H9 (cell line): Measurements from ENCODE around the gene TIAM1. TPM values are rescaled to one million over a fixed set of nuclear protein-coding genes. Genes with fewer than 3 reads are reported as not detected.

Source experiments
- DNase-seq: peaks from one replicate; pipeline ENCODE4 v3.0.0-alpha.2; 2017
- H2AFZ ChIP-seq: one replicate; pipeline ENCODE4 v1.6.1; 2013; ENCODE audit warnings: mild to moderate bottlenecking, low read length, control low read depth, moderate library complexity
- H2AK5ac ChIP-seq: 2 replicates; pipeline ENCODE4 v1.6.1; 2013; ENCODE audit warnings: low read length, control low read depth, mixed read lengths; ENCODE audit not compliant: insufficient read length
- H2BK120ac ChIP-seq: one replicate; pipeline ENCODE4 v1.6.1; 2013; ENCODE audit warnings: low read depth, mild to moderate bottlenecking, low read length, control low read depth, inconsistent platforms; ENCODE audit not compliant: poor library complexity, severe bottlenecking
- H2BK12ac ChIP-seq: 2 replicates; pipeline ENCODE4 v1.6.1; 2013; ENCODE audit warnings: low read length, control low read depth, mixed read lengths, low read depth; ENCODE audit not compliant: insufficient read length
- H2BK15ac ChIP-seq: 2 replicates; pipeline ENCODE4 v1.6.1; 2013; ENCODE audit warnings: low read depth, low read length, control low read depth
- H2BK20ac ChIP-seq: one replicate; pipeline ENCODE4 v1.6.1; 2013; ENCODE audit warnings: low read depth, mild to moderate bottlenecking, low read length, control low read depth, inconsistent platforms; ENCODE audit not compliant: poor library complexity, severe bottlenecking
- H2BK5ac ChIP-seq: 2 replicates; pipeline ENCODE4 v1.6.1; 2013; ENCODE audit warnings: low read length, control low read depth, mixed read lengths; ENCODE audit not compliant: insufficient read length
- H3K14ac ChIP-seq: 2 replicates; pipeline ENCODE4 v1.6.1; 2013; ENCODE audit warnings: low read length, control low read depth; ENCODE audit not compliant: insufficient read depth
- H3K18ac ChIP-seq: 2 replicates; pipeline ENCODE4 v1.6.1; 2013; ENCODE audit warnings: low read depth, mild to moderate bottlenecking, mixed read lengths, low read length, control low read depth; ENCODE audit not compliant: insufficient read length
- H3K23ac ChIP-seq: 2 replicates; pipeline ENCODE4 v1.6.1; 2013; ENCODE audit warnings: low read length, control low read depth, mixed read lengths, low read depth; ENCODE audit not compliant: insufficient read length
- H3K23me2 ChIP-seq: 2 replicates; pipeline ENCODE4 v1.6.1; 2013; ENCODE audit warnings: low read depth, mild to moderate bottlenecking, mixed read lengths, low read length, control low read depth; ENCODE audit not compliant: insufficient read length, poor library complexity, severe bottlenecking
- H3K27ac ChIP-seq: 2 replicates; pipeline ENCODE4 v1.5.1; 2013; ENCODE audit warnings: low read length, control low read depth, mixed read lengths, low read depth; ENCODE audit not compliant: insufficient read length
- H3K27me3 ChIP-seq: 2 replicates; pipeline ENCODE4 v1.6.1; 2013; ENCODE audit warnings: low read length, control low read depth, inconsistent platforms; ENCODE audit not compliant: insufficient read depth
- H3K4ac ChIP-seq: 2 replicates; pipeline ENCODE4 v1.6.1; 2013; ENCODE audit warnings: low read depth, mild to moderate bottlenecking, control low read depth, inconsistent platforms, low read length, moderate library complexity
- H3K4me1 ChIP-seq: 2 replicates; pipeline ENCODE4 v1.6.1; 2013; ENCODE audit warnings: low read length, control low read depth, inconsistent platforms; ENCODE audit not compliant: insufficient read depth
- H3K4me2 ChIP-seq: 2 replicates; pipeline ENCODE4 v1.6.1; 2013; ENCODE audit warnings: low read length, control low read depth, mixed read lengths; ENCODE audit not compliant: insufficient read length, insufficient read depth
- H3K56ac ChIP-seq: 2 replicates; pipeline ENCODE4 v1.6.1; 2013; ENCODE audit warnings: low read depth, mild to moderate bottlenecking, mixed read lengths, low read length, control low read depth; ENCODE audit not compliant: insufficient read length
- H3K79me1 ChIP-seq: 2 replicates; pipeline ENCODE4 v1.6.1; 2013; ENCODE audit warnings: low read depth, mild to moderate bottlenecking, moderate library complexity, low read length, control low read depth, inconsistent platforms; ENCODE audit not compliant: insufficient read depth, poor library complexity, severe bottlenecking
- H3K79me2 ChIP-seq: 2 replicates; pipeline ENCODE4 v1.6.1; 2013; ENCODE audit warnings: low read length, control low read depth, inconsistent platforms; ENCODE audit not compliant: insufficient read depth
- H3K9ac ChIP-seq: 2 replicates; pipeline ENCODE4 v1.6.1; 2013; ENCODE audit warnings: low read length, control low read depth, mixed read lengths; ENCODE audit not compliant: insufficient read length; ENCODE audit errors: extremely low read depth
- H3K9me3 ChIP-seq: one replicate; pipeline ENCODE4 v1.6.1; 2013; ENCODE audit warnings: low read depth, low read length, inconsistent platforms; ENCODE audit not compliant: control insufficient read depth
- H3T11ph ChIP-seq: one replicate; pipeline ENCODE4 v1.6.1; 2013; ENCODE audit warnings: mild to moderate bottlenecking, low read length, control low read depth, inconsistent platforms
- H4K20me1 ChIP-seq: one replicate; pipeline ENCODE4 v1.6.1; 2013; ENCODE audit not compliant: control insufficient read depth, insufficient read length, insufficient read depth
- H4K5ac ChIP-seq: 2 replicates; pipeline ENCODE4 v1.6.1; 2013; ENCODE audit warnings: low read depth, mild to moderate bottlenecking, mixed read lengths, low read length, control low read depth; ENCODE audit not compliant: insufficient read length
- H4K8ac ChIP-seq: replicated peaks from 2 replicates; pipeline ENCODE4 v1.6.1; 2013; ENCODE audit warnings: low read length, control low read depth, mixed read lengths, low read depth; ENCODE audit not compliant: insufficient read length
- H4K91ac ChIP-seq: 2 replicates; pipeline ENCODE4 v1.6.1; 2013; ENCODE audit warnings: low read depth, mild to moderate bottlenecking, moderate library complexity, mixed read lengths, low read length, control low read depth; ENCODE audit not compliant: insufficient read length
- H3K27ac Mint-ChIP-seq, 3 experiments: 2 replicates in 2 of 3; 3 replicates in 1 of 3; pipeline ENCODE4 v1.8.0; 2020 to 2021; ENCODE audit warnings: mixed read lengths in 3 of 3, mild to moderate bottlenecking in 1 of 3, moderate library complexity in 1 of 3
- H3K27me3 Mint-ChIP-seq: 2 replicates; pipeline ENCODE4 v1.8.0; 2021; ENCODE audit warnings: low read depth, mild to moderate bottlenecking, moderate library complexity, mixed read lengths
- H3K36me3 Mint-ChIP-seq, 3 experiments: 2 replicates in 2 of 3; 3 replicates in 1 of 3; pipeline ENCODE4 v1.8.0; 2020 to 2021; ENCODE audit warnings: low read depth in 3 of 3, mixed read lengths in 3 of 3; ENCODE audit not compliant: insufficient read depth in 1 of 3
- H3K4me1 Mint-ChIP-seq, 2 experiments: 2 replicates each; pipeline ENCODE4 v1.8.0; 2020; ENCODE audit warnings: mixed read lengths in 2 of 2
- H3K4me3 Mint-ChIP-seq, 2 experiments: 2 replicates in 1 of 2; 3 replicates in 1 of 2; pipeline ENCODE4 v1.8.0; 2020 to 2021; ENCODE audit warnings: mild to moderate bottlenecking in 2 of 2, mixed read lengths in 2 of 2, moderate library complexity in 1 of 2
- H3K9me3 Mint-ChIP-seq, 2 experiments: 2 replicates in 1 of 2; 3 replicates in 1 of 2; pipeline ENCODE4 v1.8.0; 2020; ENCODE audit warnings: mild to moderate bottlenecking in 2 of 2, mixed read lengths in 2 of 2, moderate library complexity in 1 of 2
- CTCF ChIP-seq: fragments of 200-600 bp; sonication (generic); conservative IDR thresholded peaks from 3 replicates; pipeline ENCODE4 v1.8.0; 2021; ENCODE audit warnings: antibody characterized with exemption, mild to moderate bottlenecking
- WGBS: extraction: QIAGEN DNeasy Blood & Tissue Kit; methylation state at CpG from one replicate; pipeline ENCODE4 v1.1.7; 2013; ENCODE audit warnings: missing lambda C conversion rate, low lambda C conversion rate, mixed read lengths; ENCODE audit not compliant: insufficient read length; ENCODE audit errors: extremely low coverage; 5-methylcytosine and 5-hydroxymethylcytosine counted together
- total RNA-seq: library from RNA; stranded (reverse); gene quantifications from 2 replicates; pipeline ENCODE4 v1.2.1, GENCODE V29; 2021

TIAM1 gene
- total RNA-seq, 1 experiment from 2014 or later: 23.1 TPM

GRCh38 chr21:31368361-31368760 is 24.3 kb upstream of the TIAM1 start:
- H3K4me2 ChIP-seq: no peak overlapping the region
- Mint-ChIP-seq H3K4me1 (peaks cover 9 to 15% of the 10 kb centered on the region in 2 experiments), H3K9me3 (no peaks in the 10 kb centered on the region), H3K27ac (no peak overlapping the region), H3K4me3 (no peak overlapping the region), H3K36me3 (no peaks in the 10 kb centered on the region), H3K27me3 (no peaks in the 10 kb centered on the region; the same call in 1 of the 2 replicates)
- H3K18ac ChIP-seq: no peak overlapping the region
- H2BK5ac ChIP-seq: no peak overlapping the region
- H3K9me3 ChIP-seq: no peaks in the 10 kb centered on the region
- H2BK120ac ChIP-seq: no peak overlapping the region
- H2AK5ac ChIP-seq: no peak overlapping the region
- no peak overlapping the region for H3K14ac ChIP-seq
- no peak overlapping the region for H2BK20ac ChIP-seq
- no peak overlapping the region for H3K23ac ChIP-seq
- no peaks in the 10 kb centered on the region for H3K79me2 ChIP-seq
- no peak overlapping the region for H3K27ac ChIP-seq
- H3K9ac ChIP-seq: no peak overlapping the region
- H3K79me1 ChIP-seq: no peaks in the 10 kb centered on the region
- H4K91ac ChIP-seq: no peak overlapping the region
- no peak overlapping the region for H2AFZ ChIP-seq
- no peak overlapping the region for H3T11ph ChIP-seq
- no peak overlapping the region for H2BK15ac ChIP-seq
- no peak overlapping the region for H3K56ac ChIP-seq
- no peaks in the 10 kb centered on the region; the same call in 1 of the 2 replicates for H3K4me1 ChIP-seq
- H3K27me3 ChIP-seq: no peaks in the 10 kb centered on the region
- no peak overlapping the region for H3K4ac ChIP-seq
- H4K5ac ChIP-seq: no peak overlapping the region
- H4K8ac ChIP-seq: no peak overlapping the region
- H2BK12ac ChIP-seq: no peak overlapping the region
- TF ChIP-seq CTCF: no peak
- H4K20me1 ChIP-seq: no peaks in the 10 kb centered on the region
- DNase-seq: no peak
- WGBS: no CpG with 5 or more reads among the region's 7 CpGs
- H3K23me2 ChIP-seq: no peaks in the 10 kb centered on the region
